WTC11 (cell line): ENCODE results near the gene TXNL4A. TPM values are rescaled to one million over a fixed set of nuclear protein-coding genes. Genes with fewer than 3 reads are reported as not detected.

ENCODE experiments used
- ATAC-seq: fragments of 200-7000 bp; cut with Tn5 transposase; 2 replicates; pipeline ENCODE4 v1.10.0; 2021; ENCODE audit warnings: mild to moderate bottlenecking, moderate library complexity
- CTCF ChIA-PET: fragments of 300-600 bp; sonication (Branson Sonifier 250); formaldehyde crosslinking; loops from one replicate; lab custom pipeline; 2021; ENCODE audit warnings: antibody characterized with exemption; lab: Charles Lee
- POLR2A ChIA-PET: fragments of 350-600 bp; sonication (Branson Sonifier 250); formaldehyde crosslinking; loops from one replicate; lab custom pipeline; 2021; ENCODE audit warnings: antibody characterized with exemption; lab: Charles Lee
- DNase-seq: peaks from one replicate; pipeline ENCODE4 v3.0.0; 2021; ENCODE audit warnings: low spot score
- H3K27ac Mint-ChIP-seq: 2 replicates; pipeline ENCODE4 v1.8.0; 2021; ENCODE audit warnings: mixed read lengths
- H3K27me3 Mint-ChIP-seq: 2 replicates; pipeline ENCODE4 v1.8.0; 2021; ENCODE audit warnings: low read depth, mild to moderate bottlenecking, moderate library complexity, mixed read lengths
- H3K36me3 Mint-ChIP-seq: 2 replicates; pipeline ENCODE4 v1.8.0; 2021; ENCODE audit warnings: mixed read lengths
- H3K4me1 Mint-ChIP-seq: 2 replicates; pipeline ENCODE4 v1.8.0; 2022; ENCODE audit warnings: mixed read lengths
- H3K4me3 Mint-ChIP-seq: 2 replicates; pipeline ENCODE4 v1.8.0; 2021; ENCODE audit warnings: mild to moderate bottlenecking, moderate library complexity, mixed read lengths
- H3K9me3 Mint-ChIP-seq: 2 replicates; pipeline ENCODE4 v1.8.0; 2021; ENCODE audit warnings: mixed read lengths
- ATF1 ChIP-seq: sonication (generic); formaldehyde crosslinking; IDR thresholded peaks from 2 replicates; pipeline ENCODE4 v1.8.1; 2023; ENCODE audit warnings: mild to moderate bottlenecking, moderate library complexity, missing genetic modification reagents
- ATF3 ChIP-seq: sonication (generic); formaldehyde crosslinking; conservative IDR thresholded peaks from 2 replicates; pipeline ENCODE4 v1.8.1; 2022; ENCODE audit warnings: mild to moderate bottlenecking, missing genetic modification reagents
- CREB1 ChIP-seq: sonication (generic); formaldehyde crosslinking; IDR thresholded peaks from 2 replicates; pipeline ENCODE4 v1.8.0; 2023; ENCODE audit warnings: mild to moderate bottlenecking, missing genetic modification reagents
- CREM ChIP-seq: sonication (generic); formaldehyde crosslinking; IDR thresholded peaks from 2 replicates; pipeline ENCODE4 v1.8.1; 2022; ENCODE audit warnings: mild to moderate bottlenecking, missing genetic modification reagents, moderate library complexity
- E2F1 ChIP-seq: sonication (generic); formaldehyde crosslinking; IDR thresholded peaks from 2 replicates; pipeline ENCODE4 v1.8.0; 2022; ENCODE audit warnings: mild to moderate bottlenecking, missing genetic modification reagents
- ETV6 ChIP-seq: sonication (generic); formaldehyde crosslinking; IDR thresholded peaks from 2 replicates; pipeline ENCODE4 v1.8.1; 2022; ENCODE audit warnings: mild to moderate bottlenecking, missing genetic modification reagents
- FOXK1 ChIP-seq: sonication (generic); formaldehyde crosslinking; IDR thresholded peaks from 2 replicates; pipeline ENCODE4 v1.8.0; 2022; ENCODE audit warnings: mild to moderate bottlenecking, moderate library complexity, missing genetic modification reagents
- HMGA2 ChIP-seq: fragments of 250-450 bp; sonication (Bioruptor Pico); IDR thresholded peaks from 2 replicates; pipeline ENCODE4 v1.4.0; 2021; ENCODE audit warnings: mild to moderate bottlenecking, moderate library complexity
- KAT7 ChIP-seq: sonication (generic); formaldehyde crosslinking; IDR thresholded peaks from 2 replicates; pipeline ENCODE4 v1.8.1; 2023; ENCODE audit warnings: missing genetic modification reagents, mild to moderate bottlenecking, borderline replicate concordance
- SMAD3 ChIP-seq: sonication (generic); formaldehyde crosslinking; IDR thresholded peaks from 2 replicates; pipeline ENCODE4 v1.8.0; 2022; ENCODE audit warnings: missing genetic modification reagents, mild to moderate bottlenecking, borderline replicate concordance
- SOX15 ChIP-seq: fragments of 250-450 bp; sonication (Bioruptor Pico); IDR thresholded peaks from 2 replicates; pipeline ENCODE4 v1.9.0; 2021; ENCODE audit warnings: mild to moderate bottlenecking
- SP1 ChIP-seq: sonication (generic); formaldehyde crosslinking; conservative IDR thresholded peaks from 2 replicates; pipeline ENCODE4 v1.8.1; 2022; ENCODE audit warnings: missing genetic modification reagents
- USF2 ChIP-seq: sonication (generic); formaldehyde crosslinking; IDR thresholded peaks from 2 replicates; pipeline ENCODE4 v1.8.1; 2023; ENCODE audit warnings: mild to moderate bottlenecking, missing genetic modification reagents, moderate library complexity
- ZNF138 ChIP-seq: sonication (generic); formaldehyde crosslinking; conservative IDR thresholded peaks from 2 replicates; pipeline ENCODE4 v1.8.1; 2022; ENCODE audit warnings: mild to moderate bottlenecking, moderate library complexity, missing genetic modification reagents
- ZNF219 ChIP-seq: sonication (generic); formaldehyde crosslinking; IDR thresholded peaks from 2 replicates; pipeline ENCODE4 v1.8.0; 2023; ENCODE audit warnings: missing genetic modification reagents, mild to moderate bottlenecking, borderline replicate concordance
- ZNF396 ChIP-seq: fragments of 250-450 bp; sonication (Bioruptor Pico); IDR thresholded peaks from 2 replicates; pipeline ENCODE4 v1.8.0; 2021; ENCODE audit warnings: mild to moderate bottlenecking, moderate library complexity, borderline replicate concordance
- ZNF532 ChIP-seq: fragments of 250-450 bp; sonication (Bioruptor Pico); IDR thresholded peaks from 2 replicates; pipeline ENCODE4 v1.9.0; 2021; ENCODE audit warnings: mild to moderate bottlenecking, borderline replicate concordance
- ZNF671 ChIP-seq: fragments of 250-450 bp; sonication (Bioruptor Pico); IDR thresholded peaks from 2 replicates; pipeline ENCODE4 v1.8.0; 2021; ENCODE audit warnings: mild to moderate bottlenecking
- total RNA-seq: library from RNA; stranded (reverse); gene quantifications from 3 replicates; pipeline ENCODE4 v1.2.3, GENCODE V29; 2021
- TF ChIP-seq, protein P1 (sequence below): fragments of 250-450 bp; sonication (Bioruptor Pico); IDR thresholded peaks from 2 replicates; pipeline ENCODE4 v1.8.0; 2021; ENCODE audit warnings: mild to moderate bottlenecking
- TF ChIP-seq, protein P2 (sequence below): sonication (generic); formaldehyde crosslinking; IDR thresholded peaks from 2 replicates; pipeline ENCODE4 v1.8.1; 2022; ENCODE audit warnings: mild to moderate bottlenecking, moderate library complexity, missing genetic modification reagents
- TF ChIP-seq, protein P3 (sequence below): sonication (generic); formaldehyde crosslinking; IDR thresholded peaks from 2 replicates; pipeline ENCODE4 v1.8.0; 2022; ENCODE audit warnings: mild to moderate bottlenecking, missing genetic modification reagents

Gene TXNL4A
- total RNA-seq, 1 experiment from 2014 or later: 157 TPM

- peaks cover 73% of the 10 kb centered on the region for H3K27me3 Mint-ChIP-seq
- peak overlapping the region; percentile 60 for H3K4me3 Mint-ChIP-seq
- TF ChIP-seq ATF3 (no peak), HMGA2 (CRISPR knock-in tag) (no peak), SOX15 (CRISPR knock-in tag) (no peak), E2F1 (CRISPR knock-in tag) (no peak), ZNF396 (CRISPR knock-in tag) (no peak)
- TF ChIP-seq, protein P1, sequence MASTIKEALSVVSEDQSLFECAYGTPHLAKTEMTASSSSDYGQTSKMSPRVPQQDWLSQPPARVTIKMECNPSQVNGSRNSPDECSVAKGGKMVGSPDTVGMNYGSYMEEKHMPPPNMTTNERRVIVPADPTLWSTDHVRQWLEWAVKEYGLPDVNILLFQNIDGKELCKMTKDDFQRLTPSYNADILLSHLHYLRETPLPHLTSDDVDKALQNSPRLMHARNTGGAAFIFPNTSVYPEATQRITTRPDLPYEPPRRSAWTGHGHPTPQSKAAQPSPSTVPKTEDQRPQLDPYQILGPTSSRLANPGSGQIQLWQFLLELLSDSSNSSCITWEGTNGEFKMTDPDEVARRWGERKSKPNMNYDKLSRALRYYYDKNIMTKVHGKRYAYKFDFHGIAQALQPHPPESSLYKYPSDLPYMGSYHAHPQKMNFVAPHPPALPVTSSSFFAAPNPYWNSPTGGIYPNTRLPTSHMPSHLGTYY (CRISPR knock-in tag): no peak
- POLR2A ChIA-PET: interaction anchor here (0.7 to 1.0 kb wide), 2 partner anchors 81 to 143 kb away, joined by 3 to 4 read pairs; no protein-coding TSS in a partner anchor
- peaks cover 24% of the 10 kb centered on the region for H3K4me1 Mint-ChIP-seq
- ATAC-seq (no peak), DNase-seq (no peak)
- H3K27ac Mint-ChIP-seq: no peak overlapping the region
- no peaks in the 10 kb centered on the region for H3K9me3 Mint-ChIP-seq
- CTCF ChIA-PET: interaction anchor here (1.1 to 2.2 kb wide), 5 partner anchors 9 to 154 kb away, joined by 3 to 7 read pairs (median 4); partner anchors contain the start of gene KCNG2
- H3K36me3 Mint-ChIP-seq: no peaks in the 10 kb centered on the region
Measured at GRCh38 chr18:79952456-79952995, 35.8 kb downstream of the TXNL4A start.

- ChIA-PET POLR2A (no interaction called here), CTCF (interaction anchor here (1.1 to 1.6 kb wide), 3 partner anchors 10 to 154 kb away, joined by 3 to 4 read pairs (median 4); partner anchors contain the start of gene KCNG2)
- Mint-ChIP-seq H3K36me3 (no peaks in the 10 kb centered on the region), H3K4me3 (peak within 1 kb of the TSS; percentile 69), H3K27me3 (peaks cover 67% of the 10 kb centered on the region), H3K27ac (no peak within 1 kb of the TSS), H3K4me1 (peaks cover 24% of the 10 kb centered on the region), H3K9me3 (no peaks in the 10 kb centered on the region)
- ATAC-seq (peak; percentile 77), DNase-seq (peak; percentile 92)
- no peak for TF ChIP-seq ETV6 (CRISPR knock-in tag)
- TF ChIP-seq ZNF219 (CRISPR knock-in tag): no peak
- TF ChIP-seq, protein P2, sequence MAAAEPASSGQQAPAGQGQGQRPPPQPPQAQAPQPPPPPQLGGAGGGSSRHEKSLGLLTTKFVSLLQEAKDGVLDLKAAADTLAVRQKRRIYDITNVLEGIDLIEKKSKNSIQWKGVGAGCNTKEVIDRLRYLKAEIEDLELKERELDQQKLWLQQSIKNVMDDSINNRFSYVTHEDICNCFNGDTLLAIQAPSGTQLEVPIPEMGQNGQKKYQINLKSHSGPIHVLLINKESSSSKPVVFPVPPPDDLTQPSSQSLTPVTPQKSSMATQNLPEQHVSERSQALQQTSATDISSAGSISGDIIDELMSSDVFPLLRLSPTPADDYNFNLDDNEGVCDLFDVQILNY (CRISPR knock-in tag): 0 out of 2 replicates have a peak, but pooled peaks have one; percentile 34
- TF ChIP-seq, protein P3, sequence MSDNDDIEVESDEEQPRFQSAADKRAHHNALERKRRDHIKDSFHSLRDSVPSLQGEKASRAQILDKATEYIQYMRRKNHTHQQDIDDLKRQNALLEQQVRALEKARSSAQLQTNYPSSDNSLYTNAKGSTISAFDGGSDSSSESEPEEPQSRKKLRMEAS (CRISPR knock-in tag): no peak
- TF ChIP-seq ATF3: no peak
- TF ChIP-seq FOXK1: peak; percentile 45; the same call in 1 of the 2 replicates
- no peak for TF ChIP-seq KAT7 (CRISPR knock-in tag)
- no peak for TF ChIP-seq CREB1 (CRISPR knock-in tag)
- no peak for TF ChIP-seq ZNF671 (CRISPR knock-in tag)
- TF ChIP-seq ZNF138 (CRISPR knock-in tag): no peak
- TF ChIP-seq ZNF532 (CRISPR knock-in tag): no peak
- TF ChIP-seq USF2 (CRISPR knock-in tag): peak; percentile 56; the same call in 1 of the 2 replicates
- peak; percentile 89; the same call in 1 of the 2 replicates for TF ChIP-seq CREM (CRISPR knock-in tag)
- TF ChIP-seq ATF1 (CRISPR knock-in tag): 0 out of 2 replicates have a peak, but pooled peaks have one; percentile 9
- peak; percentile 93 for TF ChIP-seq SP1
- TF ChIP-seq SMAD3: no peak
Measured at GRCh38 chr18:79951545-79952455, 36.6 kb downstream of the TXNL4A start, which contains the start of gene SLC66A2. Gene SLC66A2, minus strand, starts transcription at chr18:79951653. Its CDS starts 727 bp downstream, at chr18:79950926.
